K562 (cell line): Measurements from ENCODE around the gene PSMB10. TPM values are rescaled to one million over a fixed set of nuclear protein-coding genes. Genes with fewer than 3 reads are reported as not detected.

Experiments
- ATAC-seq: fragments of 200-7000 bp; cut with Tn5 transposase; 3 replicates; pipeline ENCODE4 v1.9.1; 2020; ENCODE audit warnings: moderate library complexity
- BruUV-seq: library from RNA; stranded (reverse); fragments of 400-500 nt; replicated peaks from 2 replicates; lab custom pipeline; 2021; lab: Mats Ljungman, UMichigan
- CTCF ChIA-PET: fragments of 300-600 bp; formaldehyde crosslinking; extraction: SDS; loops from one replicate; lab custom pipeline; 2021; ENCODE audit warnings: low intra/inter-chr PET ratio; lab: Yijun Ruan, JAX
- POLR2A ChIA-PET: fragments of 300-600, 350-650 bp; sonication (Branson Sonifier 250); formaldehyde crosslinking; extraction: SDS; loops from one replicate; lab custom pipeline; 2021; ENCODE audit warnings: antibody characterized with exemption, inconsistent platforms; lab: Yijun Ruan, JAX
- DNase-seq, 4 experiments: peaks; one replicate each; pipeline versions ENCODE4 v3.0.0 to v3.0.0-alpha.2; 2011 to 2018; ENCODE audit warnings: low spot score in 3 of 4, mixed read lengths in 3 of 4; ENCODE audit errors: extremely low read depth in 1 of 4
- FAIRE-seq: peaks from 2 replicates; lab custom pipeline; 2011; peaks lifted over from hg19 to GRCh38; lab: Jason Lieb, UNC
- H2AFZ ChIP-seq: 2 replicates; pipeline ENCODE4 v1.6.0; 2011; ENCODE audit warnings: low read depth, low read length, control low read depth, inconsistent platforms
- H3K27ac ChIP-seq: fragments of 200-600 bp; 3 replicates; pipeline ENCODE4 v1.8.0; 2011; ENCODE audit warnings: low read depth, mild to moderate bottlenecking, control low read depth, inconsistent platforms, low read length, moderate library complexity, mixed read lengths; ENCODE audit errors: extremely low read depth
- H3K27me3 ChIP-seq, 2 experiments: fragments of 300-600 bp in 1 of 2; 2 replicates in 1 of 2; 3 replicates in 1 of 2; pipeline versions ENCODE4 v1.6.0 to v1.8.0; 2011; ENCODE audit warnings: inconsistent platforms in 2 of 2, low read length in 2 of 2, mild to moderate bottlenecking in 1 of 2, mixed read lengths in 1 of 2, moderate library complexity in 1 of 2; ENCODE audit not compliant: control insufficient read depth in 2 of 2, insufficient read depth in 2 of 2
- H3K36me3 ChIP-seq: fragments of 300-600 bp; 3 replicates; pipeline ENCODE4 v1.8.0; 2011; ENCODE audit warnings: mild to moderate bottlenecking, low read length, inconsistent platforms; ENCODE audit not compliant: control insufficient read depth, insufficient read depth
- H3K4me1 ChIP-seq, 2 experiments: fragments of 200-600 bp in 1 of 2; replicated peaks in 1 of 2; 2 replicates in 1 of 2; 3 replicates in 1 of 2; pipeline versions ENCODE4 v1.5.1 to v1.8.0; 2011; ENCODE audit warnings: inconsistent platforms in 2 of 2, low read length in 2 of 2, mild to moderate bottlenecking in 1 of 2, mixed read lengths in 1 of 2, moderate library complexity in 1 of 2; ENCODE audit not compliant: control insufficient read depth in 2 of 2, insufficient read depth in 2 of 2
- H3K4me2 ChIP-seq: 2 replicates; pipeline ENCODE4 v1.6.1; 2011; ENCODE audit warnings: low read length, control low read depth, inconsistent platforms, mixed read lengths; ENCODE audit not compliant: insufficient read depth
- H3K4me3 ChIP-seq: fragments of 200-600 bp; sonication (generic), shearing (Covaris generic); 2 replicates; pipeline ENCODE4 v1.5.1; 2016; ENCODE audit warnings: control low read depth, inconsistent platforms
- H3K79me2 ChIP-seq: fragments of 200-600 bp; 3 replicates; pipeline ENCODE4 v1.8.0; 2011; ENCODE audit warnings: low read length, inconsistent platforms; ENCODE audit not compliant: control insufficient read depth, insufficient read depth
- H3K9ac ChIP-seq, 2 experiments: 2 replicates each; pipeline versions ENCODE4 v1.6.0 to v1.6.1; 2011; ENCODE audit warnings: low read depth in 2 of 2, low read length in 2 of 2, control low read depth in 1 of 2, inconsistent platforms in 1 of 2, mild to moderate bottlenecking in 1 of 2, mixed read lengths in 1 of 2; ENCODE audit not compliant: insufficient read depth in 1 of 2
- H3K9me1 ChIP-seq: one replicate; pipeline ENCODE4 v1.6.0; 2011; ENCODE audit warnings: inconsistent platforms, mild to moderate bottlenecking, low read length, moderate library complexity; ENCODE audit not compliant: control insufficient read depth, insufficient read depth
- H3K9me3 ChIP-seq: replicated peaks from 2 replicates; pipeline ENCODE4 v1.5.1; 2011; ENCODE audit warnings: low read depth, low read length, inconsistent platforms; ENCODE audit not compliant: control insufficient read depth, insufficient read depth
- H4K20me1 ChIP-seq: replicated peaks from 2 replicates; pipeline ENCODE4 v1.6.1; 2011; ENCODE audit warnings: low read length, inconsistent platforms, mixed read lengths; ENCODE audit not compliant: control insufficient read depth, insufficient read depth
- ASH1L ChIP-seq: fragments of 450-650 bp; IDR thresholded peaks from 2 replicates; pipeline ENCODE4 v1.6.1; 2018; ENCODE audit warnings: borderline replicate concordance, mild to moderate bottlenecking, low read depth; ENCODE audit not compliant: partially characterized antibody
- MLLT1 ChIP-seq, 2 experiments: fragments of 450-650 bp; IDR thresholded peaks; 2 replicates each; pipeline ENCODE4 v1.6.1; 2016
- POU5F1 ChIP-seq: fragments of 150-350 bp; IDR thresholded peaks from 2 replicates; pipeline ENCODE4 v1.6.1; 2014; ENCODE audit warnings: borderline replicate concordance, low read length, low read depth, mild to moderate bottlenecking; ENCODE audit not compliant: partially characterized antibody
- SIN3A ChIP-seq, 2 experiments: fragments of 150-350 bp in 1 of 2; IDR thresholded peaks; 2 replicates each; pipeline ENCODE4 v1.6.1; 2011 to 2016; ENCODE audit warnings: borderline replicate concordance in 2 of 2, low read depth in 2 of 2, low read length in 2 of 2, mild to moderate bottlenecking in 2 of 2, moderate library complexity in 2 of 2; ENCODE audit not compliant: control insufficient read depth in 1 of 2
- ZBTB12 ChIP-seq: fragments of 250-450 bp; sonication (Bioruptor Pico); IDR thresholded peaks from 2 replicates; pipeline ENCODE4 v1.4.0; 2020
- WGBS: fragments of 100-300 bp; shearing (Covaris generic); methylation state at CpG from one replicate; pipeline ENCODE4 v1.1.6; 2016; ENCODE audit warnings: low coverage, mixed read lengths; ENCODE audit not compliant: insufficient coverage; ENCODE audit errors: missing lambda C conversion rate; 5-methylcytosine and 5-hydroxymethylcytosine counted together
- in situ Hi-C: fragments of 300-500 bp; cut with MboI; formaldehyde crosslinking; loops from 4 replicates; pipeline ENCODE4 v1.15.0; 2018; ENCODE audit warnings: inconsistent platforms, mixed read lengths
- intact Hi-C: fragments of 100-400 bp; cut with micrococcal nuclease; formaldehyde crosslinking; loops from 2 replicates; pipeline ENCODE4 v1.14.2; 2022
- polyA plus RNA-seq, 8 experiments: library from polyadenylated mRNA; depleted of rRNA in 4 of 8; stranded (reverse) in 5 of 8; unstranded in 3 of 8; fragments of >200 nt; fragmentation: Nextera tagmentation in 2 of 8; fragmentation: Illumina TruSeq in 1 of 8; extraction: Ambion mirVana in 2 of 8; extraction: Trizol in 1 of 8; gene quantifications; 2 replicates each; pipeline versions ENCODE4 v1.2.1 to v1.2.3, GENCODE V29; 2011 to 2014; ENCODE audit warnings: inconsistent platforms in 1 of 8, missing spikeins in 1 of 8
- total RNA-seq, 7 experiments: library from RNA; depleted of rRNA in 6 of 7; stranded (reverse); fragments of >200 nt in 6 of 7; fragmentation: Illumina TruSeq in 2 of 7; extraction: Trizol in 2 of 7; gene quantifications; 2 replicates each; pipeline versions ENCODE4 v1.2.1 to v1.2.3, GENCODE V29; 2011 to 2021; ENCODE audit warnings: low replicate concordance in 1 of 7
- TF ChIP-seq, protein P1 (sequence below): fragments of 200-600 bp; sonication (generic); IDR thresholded peaks from one replicate; pipeline ENCODE4 v1.6.1; 2012; ENCODE audit warnings: mild to moderate bottlenecking, low read depth, low read length, inconsistent platforms

The PSMB10 gene
- total and polyA plus RNA-seq, 9 of the 15 experiments (the other 6 are each of a cell fraction or from before 2014, with no cell fraction given), result 11.7 to 105 (median 51.0) TPM

- Histone ChIP-seq H4K20me1 (peaks cover 19% of the 10 kb centered on the region), H3K27ac (no peak within 1 kb of the TSS; the same call in 2 of the 3 replicates), H3K9me1 (no peaks in the 10 kb centered on the region), H2AFZ (no peak within 1 kb of the TSS), H3K9ac (peak within 1 kb of the TSS in 1 of 2 experiments; percentile 63; a peak in 2 of 4 replicates), H3K79me2 (no peaks in the 10 kb centered on the region), H3K4me1 (peaks cover 6 to 40% of the 10 kb centered on the region in 2 experiments; a peak in 4 of 5 replicates), H3K27me3 (no peaks in the 10 kb centered on the region), H3K4me3 (no peak within 1 kb of the TSS), H3K36me3 (peaks cover 55% of the 10 kb centered on the region; the same call in 2 of the 3 replicates), H3K9me3 (no peaks in the 10 kb centered on the region), H3K4me2 (no peak within 1 kb of the TSS)
- FAIRE-seq (peak; percentile 91), DNase-seq (peak; percentile 89 to 96 (median 94)), ATAC-seq (peak; percentile 98)
- POLR2A ChIA-PET, result interaction anchor here (0.6 to 4.1 kb wide), 6 partner anchors 11 to 68 kb away, joined by 3 to 15 read pairs (median 6); partner anchors contain the start of gene EDC4
- no TSS peak for BruUV-seq
- WGBS, result 9% methylated on average over 19 of the region's 22 CpGs
- CTCF ChIA-PET, result interaction anchor here (0.9 to 4.0 kb wide), 4 partner anchors 35 to 69 kb away, joined by 3 to 35 read pairs (median 6); no protein-coding TSS in a partner anchor
- intact Hi-C loops, result loop anchor here (10.0 kb wide), 1 partner anchor 160 kb away; no protein-coding TSS in a partner anchor
- in situ Hi-C loops, result no loop called here
- TF ChIP-seq ASH1L (no peak), MLLT1 (IDR thresholded peaks at IDR 0.05) (no peak), ZBTB12 (CRISPR knock-in tag) (no peak), SIN3A (IDR thresholded peaks at IDR 0.05; ENCODE audit: borderline replicate concordance in 2 of 2, control insufficient read depth in 1 of 2, low read depth in 2 of 2, low read length in 2 of 2) (peak in 1 of 2 experiments; percentile 46; a peak in 1 of 4 replicates), POU5F1 (no peak)
- TF ChIP-seq, protein P1, sequence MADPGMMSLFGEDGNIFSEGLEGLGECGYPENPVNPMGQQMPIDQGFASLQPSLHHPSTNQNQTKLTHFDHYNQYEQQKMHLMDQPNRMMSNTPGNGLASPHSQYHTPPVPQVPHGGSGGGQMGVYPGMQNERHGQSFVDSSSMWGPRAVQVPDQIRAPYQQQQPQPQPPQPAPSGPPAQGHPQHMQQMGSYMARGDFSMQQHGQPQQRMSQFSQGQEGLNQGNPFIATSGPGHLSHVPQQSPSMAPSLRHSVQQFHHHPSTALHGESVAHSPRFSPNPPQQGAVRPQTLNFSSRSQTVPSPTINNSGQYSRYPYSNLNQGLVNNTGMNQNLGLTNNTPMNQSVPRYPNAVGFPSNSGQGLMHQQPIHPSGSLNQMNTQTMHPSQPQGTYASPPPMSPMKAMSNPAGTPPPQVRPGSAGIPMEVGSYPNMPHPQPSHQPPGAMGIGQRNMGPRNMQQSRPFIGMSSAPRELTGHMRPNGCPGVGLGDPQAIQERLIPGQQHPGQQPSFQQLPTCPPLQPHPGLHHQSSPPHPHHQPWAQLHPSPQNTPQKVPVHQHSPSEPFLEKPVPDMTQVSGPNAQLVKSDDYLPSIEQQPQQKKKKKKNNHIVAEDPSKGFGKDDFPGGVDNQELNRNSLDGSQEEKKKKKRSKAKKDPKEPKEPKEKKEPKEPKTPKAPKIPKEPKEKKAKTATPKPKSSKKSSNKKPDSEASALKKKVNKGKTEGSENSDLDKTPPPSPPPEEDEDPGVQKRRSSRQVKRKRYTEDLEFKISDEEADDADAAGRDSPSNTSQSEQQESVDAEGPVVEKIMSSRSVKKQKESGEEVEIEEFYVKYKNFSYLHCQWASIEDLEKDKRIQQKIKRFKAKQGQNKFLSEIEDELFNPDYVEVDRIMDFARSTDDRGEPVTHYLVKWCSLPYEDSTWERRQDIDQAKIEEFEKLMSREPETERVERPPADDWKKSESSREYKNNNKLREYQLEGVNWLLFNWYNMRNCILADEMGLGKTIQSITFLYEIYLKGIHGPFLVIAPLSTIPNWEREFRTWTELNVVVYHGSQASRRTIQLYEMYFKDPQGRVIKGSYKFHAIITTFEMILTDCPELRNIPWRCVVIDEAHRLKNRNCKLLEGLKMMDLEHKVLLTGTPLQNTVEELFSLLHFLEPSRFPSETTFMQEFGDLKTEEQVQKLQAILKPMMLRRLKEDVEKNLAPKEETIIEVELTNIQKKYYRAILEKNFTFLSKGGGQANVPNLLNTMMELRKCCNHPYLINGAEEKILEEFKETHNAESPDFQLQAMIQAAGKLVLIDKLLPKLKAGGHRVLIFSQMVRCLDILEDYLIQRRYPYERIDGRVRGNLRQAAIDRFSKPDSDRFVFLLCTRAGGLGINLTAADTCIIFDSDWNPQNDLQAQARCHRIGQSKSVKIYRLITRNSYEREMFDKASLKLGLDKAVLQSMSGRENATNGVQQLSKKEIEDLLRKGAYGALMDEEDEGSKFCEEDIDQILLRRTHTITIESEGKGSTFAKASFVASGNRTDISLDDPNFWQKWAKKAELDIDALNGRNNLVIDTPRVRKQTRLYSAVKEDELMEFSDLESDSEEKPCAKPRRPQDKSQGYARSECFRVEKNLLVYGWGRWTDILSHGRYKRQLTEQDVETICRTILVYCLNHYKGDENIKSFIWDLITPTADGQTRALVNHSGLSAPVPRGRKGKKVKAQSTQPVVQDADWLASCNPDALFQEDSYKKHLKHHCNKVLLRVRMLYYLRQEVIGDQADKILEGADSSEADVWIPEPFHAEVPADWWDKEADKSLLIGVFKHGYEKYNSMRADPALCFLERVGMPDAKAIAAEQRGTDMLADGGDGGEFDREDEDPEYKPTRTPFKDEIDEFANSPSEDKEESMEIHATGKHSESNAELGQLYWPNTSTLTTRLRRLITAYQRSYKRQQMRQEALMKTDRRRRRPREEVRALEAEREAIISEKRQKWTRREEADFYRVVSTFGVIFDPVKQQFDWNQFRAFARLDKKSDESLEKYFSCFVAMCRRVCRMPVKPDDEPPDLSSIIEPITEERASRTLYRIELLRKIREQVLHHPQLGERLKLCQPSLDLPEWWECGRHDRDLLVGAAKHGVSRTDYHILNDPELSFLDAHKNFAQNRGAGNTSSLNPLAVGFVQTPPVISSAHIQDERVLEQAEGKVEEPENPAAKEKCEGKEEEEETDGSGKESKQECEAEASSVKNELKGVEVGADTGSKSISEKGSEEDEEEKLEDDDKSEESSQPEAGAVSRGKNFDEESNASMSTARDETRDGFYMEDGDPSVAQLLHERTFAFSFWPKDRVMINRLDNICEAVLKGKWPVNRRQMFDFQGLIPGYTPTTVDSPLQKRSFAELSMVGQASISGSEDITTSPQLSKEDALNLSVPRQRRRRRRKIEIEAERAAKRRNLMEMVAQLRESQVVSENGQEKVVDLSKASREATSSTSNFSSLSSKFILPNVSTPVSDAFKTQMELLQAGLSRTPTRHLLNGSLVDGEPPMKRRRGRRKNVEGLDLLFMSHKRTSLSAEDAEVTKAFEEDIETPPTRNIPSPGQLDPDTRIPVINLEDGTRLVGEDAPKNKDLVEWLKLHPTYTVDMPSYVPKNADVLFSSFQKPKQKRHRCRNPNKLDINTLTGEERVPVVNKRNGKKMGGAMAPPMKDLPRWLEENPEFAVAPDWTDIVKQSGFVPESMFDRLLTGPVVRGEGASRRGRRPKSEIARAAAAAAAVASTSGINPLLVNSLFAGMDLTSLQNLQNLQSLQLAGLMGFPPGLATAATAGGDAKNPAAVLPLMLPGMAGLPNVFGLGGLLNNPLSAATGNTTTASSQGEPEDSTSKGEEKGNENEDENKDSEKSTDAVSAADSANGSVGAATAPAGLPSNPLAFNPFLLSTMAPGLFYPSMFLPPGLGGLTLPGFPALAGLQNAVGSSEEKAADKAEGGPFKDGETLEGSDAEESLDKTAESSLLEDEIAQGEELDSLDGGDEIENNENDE, result no peak
These were observed 52.0 kb downstream of the PSMB10 start, which contains the start of gene NRN1L for GRCh38 chr16:67884684-67885083. TSS of gene NRN1L (plus strand) at chr16:67884885. CDS start at chr16:67884904, 19 bp downstream.
